ENCODE data around the gene CADM2. TPM values are rescaled to one million over a fixed set of nuclear protein-coding genes. Genes with fewer than 3 reads are reported as not detected.
"Not testable (repeated sequence)": the region's sequence is repeated elsewhere in the genome, so short reads cannot be mapped to it uniquely, and the experiment has no call there.

The CADM2 gene
- total RNA-seq, 1 donor: under 0.01 TPM

- no peak overlapping the region for H3K4me3 ChIP-seq (ENCODE audit: low read depth, low read length)
- TF ChIP-seq CTCF (IDR thresholded peaks at IDR 0.05; ENCODE audit: insufficient read depth, low read depth, low read length): no peak
- no peak for DNase-seq (ENCODE audit: low read depth)
Observed at GRCh38 chr3:85077018-85077417, 118.2 kb downstream of the CADM2 start.

GRCh38 chr3:85081191-85081906, 122.6 kb downstream of the CADM2 start:
- TF ChIP-seq CTCF (IDR thresholded peaks at IDR 0.05; ENCODE audit: insufficient read depth, low read depth, low read length): no peak
- H3K4me3 ChIP-seq (ENCODE audit: low read depth, low read length): no peak overlapping the region
- no peak for DNase-seq (ENCODE audit: low read depth)

GRCh38 chr3:85090495-85090894, 131.7 kb downstream of the CADM2 start:
- no peak overlapping the region for H3K4me3 ChIP-seq (ENCODE audit: low read depth, low read length)
- no peak for DNase-seq (ENCODE audit: low read depth)
- no peak for TF ChIP-seq CTCF (IDR thresholded peaks at IDR 0.05; ENCODE audit: insufficient read depth, low read depth, low read length)

- DNase-seq (ENCODE audit: low read depth): no peak
- no peak overlapping the region for H3K4me3 ChIP-seq (ENCODE audit: low read depth, low read length)
- no peak for TF ChIP-seq CTCF (IDR thresholded peaks at IDR 0.05; ENCODE audit: insufficient read depth, low read depth, low read length)
Observed at GRCh38 chr3:85100316-85100715, 141.5 kb downstream of the CADM2 start.

GRCh38 chr3:85102781-85103180, 144.0 kb downstream of the CADM2 start:
- no peak overlapping the region for H3K4me3 ChIP-seq (ENCODE audit: low read depth, low read length)
- DNase-seq (ENCODE audit: low read depth): no peak
- TF ChIP-seq CTCF (IDR thresholded peaks at IDR 0.05; ENCODE audit: insufficient read depth, low read depth, low read length): no peak

GRCh38 chr3:85110393-85110792, 151.6 kb downstream of the CADM2 start:
- no peak for DNase-seq (ENCODE audit: low read depth)
- TF ChIP-seq CTCF (IDR thresholded peaks at IDR 0.05; ENCODE audit: insufficient read depth, low read depth, low read length): no peak

GRCh38 chr3:85120879-85121278, 162.1 kb downstream of the CADM2 start:
- no peak for TF ChIP-seq CTCF (IDR thresholded peaks at IDR 0.05; ENCODE audit: insufficient read depth, low read depth, low read length)
- DNase-seq (ENCODE audit: low read depth): no peak
- no peak overlapping the region for H3K4me3 ChIP-seq (ENCODE audit: low read depth, low read length)

More at GRCh38 chr3:85110393-85110792, 151.6 kb downstream of the CADM2 start:
- no peak overlapping the region for H3K4me3 ChIP-seq (ENCODE audit: low read depth, low read length)

- DNase-seq (ENCODE audit: low read depth); H3K4me3 ChIP-seq (ENCODE audit: low read depth, low read length): not testable (repeated sequence)
Observed at GRCh38 chr3:85132864-85133263, 174.1 kb downstream of the CADM2 start.

- DNase-seq (ENCODE audit: low read depth); H3K4me3 ChIP-seq (ENCODE audit: low read depth, low read length): not testable (repeated sequence)
Observed at GRCh38 chr3:85133691-85134420, 175.1 kb downstream of the CADM2 start.

All from fibroblast of villous mesenchyme (primary cell).